GM18507 (cell line): ENCODE results near the gene ARHGAP9.

Experiments used
- DNase-seq: peaks from one replicate; pipeline ENCODE4 v3.0.0; 2011; ENCODE audit warnings: low read depth; ENCODE audit not compliant: insufficient read length; ENCODE audit errors: extremely low spot score
- FAIRE-seq: peaks from 2 replicates; lab custom pipeline; 2011; peaks lifted over from hg19 to GRCh38; lab: Jason Lieb, UNC

ARHGAP9 gene

GRCh38 chr12:57476162-57476992 lies 3.3 kb downstream of the ARHGAP9 start:
- DNase-seq (no peak), FAIRE-seq (peak; percentile 72)

- DNase-seq (no peak), FAIRE-seq (no peak)
Measured at GRCh38 chr12:57475271-57476161, 4.2 kb downstream of the ARHGAP9 start.

DNA sequence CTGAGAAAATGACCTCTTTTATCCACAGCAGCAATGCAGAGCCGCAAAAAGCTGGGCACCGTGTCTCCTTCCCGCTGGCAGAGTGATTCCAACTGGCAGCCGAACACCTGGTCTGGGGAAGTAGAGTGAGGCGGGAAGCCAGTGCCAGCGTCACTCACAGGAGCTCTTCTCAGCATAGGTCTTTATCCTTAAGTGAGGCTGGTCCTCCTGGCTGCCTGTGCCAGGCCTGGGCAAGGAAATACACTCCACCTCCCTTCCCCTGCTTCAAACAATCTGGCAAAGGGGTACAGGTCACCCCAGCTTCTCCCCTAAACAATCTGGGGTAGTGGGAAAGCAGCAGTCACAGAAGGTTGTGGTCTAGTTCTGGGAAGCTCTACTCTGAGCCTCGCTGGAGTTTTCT lies 4.8 kb downstream of the ARHGAP9 start:
- no peak for DNase-seq
- FAIRE-seq: no peak

DNA sequence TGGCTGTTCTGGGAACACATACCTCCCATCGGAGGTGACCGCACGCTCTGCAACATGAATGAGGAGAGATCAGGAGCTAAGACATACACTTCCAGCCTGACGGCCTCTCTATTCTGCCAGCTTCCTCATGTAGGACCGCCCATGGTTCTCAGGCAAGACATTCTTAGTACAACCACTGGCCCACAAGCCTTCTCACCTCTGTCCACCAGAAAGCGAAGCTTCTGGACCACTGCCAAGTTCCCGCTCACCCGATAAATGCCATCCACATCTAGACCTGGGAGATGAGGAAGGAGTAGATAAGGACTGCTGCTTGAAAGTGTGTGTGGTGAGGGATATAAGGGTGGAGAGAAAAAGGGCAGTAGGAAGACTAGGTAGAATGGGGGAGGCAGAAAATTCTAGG lies 5.2 kb downstream of the ARHGAP9 start:
- no peak for DNase-seq
- FAIRE-seq: no peak

GRCh38 chr12:57473886-57474285 lies 5.8 kb downstream of the ARHGAP9 start:
- FAIRE-seq: no peak
- no peak for DNase-seq

DNA sequence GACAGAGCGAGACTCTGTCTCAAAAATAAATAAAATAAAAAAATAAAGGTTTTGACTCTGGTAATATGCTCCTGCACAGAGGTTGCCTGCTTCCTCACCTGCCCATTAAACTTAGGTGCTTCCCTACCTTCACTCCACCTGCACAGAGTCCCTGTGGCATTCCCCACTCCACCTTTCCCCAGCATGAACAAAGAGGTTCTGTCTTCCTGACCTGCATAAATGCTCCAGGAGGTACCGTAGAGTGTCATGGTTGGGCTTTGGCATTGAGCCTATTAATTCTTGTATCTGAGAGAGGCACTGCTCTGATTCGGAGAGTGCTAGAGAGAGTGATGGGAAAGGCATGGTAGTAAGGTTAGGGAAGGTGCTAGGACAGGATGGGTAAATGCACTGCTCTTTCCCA lies 6.3 kb downstream of the ARHGAP9 start:
- FAIRE-seq (no peak), DNase-seq (no peak)

GRCh38 chr12:57472391-57472790 lies 7.3 kb downstream of the ARHGAP9 start:
- no peak for FAIRE-seq
- DNase-seq: no peak

DNA sequence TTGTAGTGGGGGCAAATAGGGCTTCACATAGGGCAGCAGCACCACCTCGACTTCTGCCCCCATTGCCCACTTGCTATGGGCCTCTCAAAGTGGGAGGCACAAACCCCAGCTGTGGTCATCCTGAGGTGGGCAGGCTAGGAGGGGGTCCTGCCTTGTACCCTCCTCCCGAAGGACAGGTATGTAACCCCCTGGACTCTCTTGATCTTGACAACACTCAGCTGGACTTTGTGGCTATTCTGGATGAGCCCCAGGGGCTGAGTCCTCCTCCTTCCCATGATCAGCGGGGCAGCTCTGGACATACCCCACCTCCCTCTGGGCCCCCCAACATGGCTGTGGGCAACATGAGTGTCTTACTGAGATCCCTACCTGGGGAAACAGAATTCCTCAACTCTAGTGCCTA lies 8.0 kb downstream of the ARHGAP9 start:
- DNase-seq (no peak), FAIRE-seq (no peak)

- FAIRE-seq (no peak), DNase-seq (no peak)
Measured at GRCh38 chr12:57470970-57471656, 8.6 kb downstream of the ARHGAP9 start.

DNA sequence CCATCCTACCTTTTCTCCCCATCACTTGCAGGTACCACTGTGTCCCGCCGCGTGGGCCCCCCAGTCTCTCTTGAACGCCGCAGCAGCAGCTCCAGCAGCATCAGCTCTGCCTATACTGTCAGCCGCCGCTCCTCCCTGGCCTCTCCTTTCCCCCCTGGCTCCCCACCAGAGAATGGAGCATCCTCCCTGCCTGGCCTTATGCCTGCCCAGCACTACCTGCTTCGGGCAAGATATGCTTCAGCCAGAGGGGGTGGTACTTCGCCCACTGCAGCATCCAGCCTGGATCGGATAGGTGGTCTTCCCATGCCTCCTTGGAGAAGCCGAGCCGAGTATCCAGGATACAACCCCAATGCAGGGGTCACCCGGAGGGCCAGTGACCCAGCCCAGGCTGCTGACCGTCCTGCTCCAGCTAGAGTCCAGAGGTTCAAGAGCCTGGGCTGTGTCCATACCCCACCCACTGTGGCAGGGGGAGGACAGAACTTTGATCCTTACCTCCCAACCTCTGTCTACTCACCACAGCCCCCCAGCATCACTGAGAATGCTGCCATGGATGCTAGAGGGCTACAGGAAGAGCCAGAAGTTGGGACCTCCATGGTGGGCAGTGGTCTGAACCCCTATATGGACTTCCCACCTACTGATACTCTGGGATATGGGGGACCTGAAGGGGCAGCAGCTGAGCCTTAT lies 9.2 kb downstream of the ARHGAP9 start:
- FAIRE-seq: no peak

DNA sequence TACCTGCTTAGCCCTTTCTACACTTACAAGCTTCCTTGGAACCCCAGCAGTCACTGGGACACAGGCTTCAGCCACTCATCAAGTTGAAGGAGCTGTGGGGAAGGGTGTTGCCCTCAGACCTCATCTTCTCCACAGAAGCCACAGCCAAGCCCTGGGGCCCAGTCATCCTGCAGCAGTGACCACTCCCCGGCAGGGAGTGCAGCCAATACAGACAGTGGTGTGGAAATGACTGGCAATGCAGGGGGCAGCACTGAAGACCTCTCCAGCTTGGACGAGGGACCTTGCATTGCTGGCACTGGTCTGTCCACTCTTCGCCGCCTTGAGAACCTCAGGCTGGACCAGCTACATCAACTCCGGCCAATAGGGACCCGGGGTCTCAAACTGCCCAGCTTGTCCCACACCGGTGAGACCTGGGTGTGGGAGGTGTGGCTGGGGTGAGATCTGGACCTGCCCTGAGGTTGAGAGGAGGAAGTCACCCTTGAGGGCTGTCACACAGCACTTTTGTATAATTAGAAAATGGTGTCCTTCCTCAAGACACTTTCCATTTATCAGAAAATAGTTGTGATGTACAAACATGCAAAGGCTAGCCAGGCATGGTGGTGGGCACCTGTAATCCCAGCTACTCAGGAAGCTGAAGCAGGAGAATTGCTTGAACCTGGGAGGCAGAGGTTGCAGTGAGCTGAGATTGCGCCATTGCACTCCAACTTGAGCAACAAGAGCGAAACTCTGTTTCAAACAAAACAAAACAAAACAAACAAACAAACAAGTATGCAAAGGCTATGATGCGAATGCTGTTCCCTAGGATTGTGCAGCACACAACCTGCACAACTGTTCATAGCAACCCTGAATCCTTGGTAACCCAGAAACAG lies 10.1 kb downstream of the ARHGAP9 start:
- FAIRE-seq (no peak), DNase-seq (no peak)

More for the DNA sequence above, 9.2 kb downstream of the ARHGAP9 start:
- no peak for DNase-seq

GRCh38 chr12:57467915-57468314 lies 11.8 kb downstream of the ARHGAP9 start:
- DNase-seq (no peak), FAIRE-seq (no peak)

DNA sequence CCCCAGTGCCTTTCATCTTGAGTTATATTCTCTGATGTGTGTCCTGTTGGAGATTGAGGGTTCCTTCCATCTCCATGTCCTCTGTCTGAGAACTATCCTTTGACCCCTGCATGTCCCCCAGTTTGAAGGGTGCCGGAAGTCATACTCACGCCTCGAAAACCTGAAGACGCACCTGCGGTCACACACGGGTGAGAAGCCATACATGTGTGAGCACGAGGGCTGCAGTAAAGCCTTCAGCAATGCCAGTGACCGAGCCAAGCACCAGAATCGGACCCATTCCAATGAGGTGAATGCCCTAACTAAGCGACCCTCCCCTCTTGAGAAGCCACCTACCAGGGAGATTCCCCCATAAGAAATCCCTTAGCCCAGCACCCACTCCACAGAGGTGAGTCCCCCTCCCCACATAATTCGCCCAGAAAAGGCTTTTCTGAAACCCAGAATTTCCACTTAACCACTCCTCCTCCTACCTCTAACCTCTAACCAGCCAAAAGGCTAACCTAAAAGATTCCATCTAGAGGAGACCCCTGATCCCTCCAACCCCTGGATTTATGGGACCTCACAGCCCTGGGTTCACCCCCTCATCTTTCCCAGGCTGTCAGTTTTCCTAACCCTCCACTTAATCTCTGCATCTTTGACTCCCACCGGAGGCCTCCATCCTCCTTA lies 12.3 kb downstream of the ARHGAP9 start:
- DNase-seq: no peak
- no peak for FAIRE-seq

DNA sequence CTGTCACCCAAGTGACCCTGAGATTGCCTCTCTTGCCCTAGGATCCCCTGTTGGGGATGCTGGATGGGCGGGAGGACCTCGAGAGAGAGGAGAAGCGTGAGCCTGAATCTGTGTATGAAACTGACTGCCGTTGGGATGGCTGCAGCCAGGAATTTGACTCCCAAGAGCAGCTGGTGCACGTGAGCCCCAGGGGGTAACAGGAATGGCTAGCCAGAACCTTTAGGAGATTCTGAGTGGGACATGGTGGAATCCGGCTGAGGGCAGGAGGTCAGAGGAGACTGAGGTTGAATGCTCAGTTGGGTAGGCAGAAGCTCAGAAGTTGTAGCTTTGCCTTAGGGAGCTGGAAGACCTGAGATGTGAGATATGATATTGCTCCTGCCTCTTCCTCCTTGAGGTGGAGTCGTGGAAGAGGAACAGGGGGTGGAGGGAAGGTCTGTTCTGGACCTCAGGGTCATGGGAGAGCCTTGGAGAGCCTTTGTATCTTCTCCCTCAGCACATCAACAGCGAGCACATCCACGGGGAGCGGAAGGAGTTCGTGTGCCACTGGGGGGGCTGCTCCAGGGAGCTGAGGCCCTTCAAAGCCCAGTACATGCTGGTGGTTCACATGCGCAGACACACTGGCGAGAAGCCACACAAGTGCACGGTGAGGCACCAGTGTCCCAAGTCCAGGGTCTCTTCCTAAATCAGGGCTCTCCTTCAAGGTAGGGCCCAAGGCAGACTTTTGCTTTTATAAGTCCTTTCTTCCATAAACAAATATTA lies 13.7 kb downstream of the ARHGAP9 start:
- FAIRE-seq (no peak), DNase-seq (no peak)

- DNase-seq: no peak
- no peak for FAIRE-seq
Measured at GRCh38 chr12:57465030-57465746, 14.5 kb downstream of the ARHGAP9 start.

- DNase-seq (no peak), FAIRE-seq (no peak)
Measured at GRCh38 chr12:57464569-57464968, 15.1 kb downstream of the ARHGAP9 start.

GRCh38 chr12:57462912-57463253 lies 16.8 kb downstream of the ARHGAP9 start:
- FAIRE-seq (no peak), DNase-seq (no peak)
